Loucy (cell line): ENCODE measurements around the gene ACSS3.

Experiments used
- EZH2phosphoT487 ChIP-seq: fragments of 200-600 bp; IDR thresholded peaks from 2 replicates; pipeline ENCODE4 v1.6.1; 2018; ENCODE audit warnings: antibody characterized with exemption, mild to moderate bottlenecking, moderate library complexity, borderline replicate concordance
- TF ChIP-seq, protein P1 (sequence below): fragments of 200-600 bp; sonication (generic); conservative IDR thresholded peaks from 2 replicates; pipeline ENCODE4 v1.5.1; 2014; ENCODE audit warnings: mild to moderate bottlenecking, antibody characterized with exemption, low read length

DNA sequence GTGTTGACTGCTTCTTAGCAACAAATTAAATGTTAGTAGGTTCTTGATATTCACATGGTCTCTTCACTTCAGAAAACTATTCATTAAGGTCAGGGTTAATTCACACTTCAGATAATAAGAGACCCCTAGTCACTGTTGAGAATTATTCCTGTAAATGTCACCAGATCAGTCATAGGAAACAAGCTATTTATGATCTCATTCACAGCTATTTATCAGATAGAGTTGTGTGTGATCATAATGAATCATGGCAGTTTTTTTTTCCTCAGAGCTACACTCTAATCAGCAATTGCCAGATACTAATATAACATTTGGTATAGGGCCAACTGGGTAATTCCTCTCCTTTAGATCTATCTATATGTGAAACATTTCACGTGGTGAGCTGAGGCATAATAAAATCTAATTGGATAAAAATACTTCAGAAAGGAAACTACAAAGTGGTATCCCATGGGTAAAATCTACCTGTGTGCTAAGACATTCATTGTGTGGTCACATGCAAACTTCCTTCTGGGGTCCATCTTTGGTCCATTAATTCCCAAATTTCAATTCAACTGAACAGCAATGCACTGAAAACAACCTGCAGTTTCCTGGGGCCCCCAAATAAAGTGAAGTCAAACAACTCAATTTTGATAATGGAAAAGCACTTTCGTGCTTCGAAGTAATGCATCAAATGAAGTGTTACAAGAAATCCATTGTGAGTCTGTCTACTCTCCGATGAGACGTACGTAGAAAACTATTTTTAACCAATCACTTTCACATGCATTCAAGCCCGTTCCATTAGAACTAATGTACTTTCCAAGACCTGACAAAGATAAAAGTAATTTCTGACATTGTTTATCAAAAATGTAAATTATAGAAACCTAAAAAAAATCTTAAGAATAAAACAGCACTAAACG, 197.0 kb downstream of the ACSS3 start:
- TF ChIP-seq, protein P1, sequence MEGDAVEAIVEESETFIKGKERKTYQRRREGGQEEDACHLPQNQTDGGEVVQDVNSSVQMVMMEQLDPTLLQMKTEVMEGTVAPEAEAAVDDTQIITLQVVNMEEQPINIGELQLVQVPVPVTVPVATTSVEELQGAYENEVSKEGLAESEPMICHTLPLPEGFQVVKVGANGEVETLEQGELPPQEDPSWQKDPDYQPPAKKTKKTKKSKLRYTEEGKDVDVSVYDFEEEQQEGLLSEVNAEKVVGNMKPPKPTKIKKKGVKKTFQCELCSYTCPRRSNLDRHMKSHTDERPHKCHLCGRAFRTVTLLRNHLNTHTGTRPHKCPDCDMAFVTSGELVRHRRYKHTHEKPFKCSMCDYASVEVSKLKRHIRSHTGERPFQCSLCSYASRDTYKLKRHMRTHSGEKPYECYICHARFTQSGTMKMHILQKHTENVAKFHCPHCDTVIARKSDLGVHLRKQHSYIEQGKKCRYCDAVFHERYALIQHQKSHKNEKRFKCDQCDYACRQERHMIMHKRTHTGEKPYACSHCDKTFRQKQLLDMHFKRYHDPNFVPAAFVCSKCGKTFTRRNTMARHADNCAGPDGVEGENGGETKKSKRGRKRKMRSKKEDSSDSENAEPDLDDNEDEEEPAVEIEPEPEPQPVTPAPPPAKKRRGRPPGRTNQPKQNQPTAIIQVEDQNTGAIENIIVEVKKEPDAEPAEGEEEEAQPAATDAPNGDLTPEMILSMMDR, result no peak
- no peak for TF ChIP-seq EZH2phosphoT487
